Esophagus squamous epithelium (tissue), 4 donors: ENCODE measurements around the gene UCP2.

ENCODE experiments used
- CTCF ChIP-seq, 6 experiments: fragments of 450-650 bp in 4 of 6; fragments of 200-600 bp in 2 of 6; sonication (generic) in 2 of 6; IDR thresholded peaks; one replicate each; pipeline ENCODE4 v1.5.1; 2016 to 2019; ENCODE audit warnings: antibody characterized with exemption in 6 of 6, mild to moderate bottlenecking in 4 of 6, moderate library complexity in 4 of 6
- POLR2A ChIP-seq, 4 donors: fragments of 450-650 bp; IDR thresholded peaks; one replicate each; pipeline ENCODE4 v1.6.1; 2017; ENCODE audit warnings: antibody characterized with exemption in 4 of 4, mild to moderate bottlenecking in 4 of 4, moderate library complexity in 3 of 4

- TF ChIP-seq POLR2A (IDR thresholded peaks at IDR 0.05) (no peak), CTCF (IDR thresholded peaks at IDR 0.05) (no peak)
Observed at GRCh38 chr11:73988227-73988626, 5.6 kb upstream of the UCP2 start.
